Measurements from ENCODE around the gene SYP.
"Not testable (repeated sequence)": the region's sequence is repeated elsewhere in the genome, so short reads cannot be mapped to it uniquely, and the experiment has no call there.

SYP gene

GRCh38 chrX:49166914-49167739 lies 32.9 kb downstream of the SYP start:
- peak in 1 of 2 donors; percentile 49 for DNase-seq (ENCODE audit: low read depth in 2 of 2)

- DNase-seq (ENCODE audit: low read depth in 2 of 2), result peak; percentile 41 to 49
Measured at GRCh38 chrX:49165901-49166881, 33.8 kb downstream of the SYP start.

GRCh38 chrX:49164589-49165360 lies 35.2 kb downstream of the SYP start:
- DNase-seq (ENCODE audit: low read depth in 2 of 2), result no peak

GRCh38 chrX:49163555-49164419 lies 36.2 kb downstream of the SYP start:
- DNase-seq (ENCODE audit: low read depth in 2 of 2), result peak; percentile 63 to 68

GRCh38 chrX:49162620-49163019 lies 37.4 kb downstream of the SYP start, which contains the start of gene MAGIX:
TSS of gene MAGIX (plus strand) at chrX:49162758. CDS start at chrX:49162890, 132 bp downstream.
- DNase-seq (ENCODE audit: low read depth in 2 of 2), result no peak

GRCh38 chrX:49161632-49162031 lies 38.4 kb downstream of the SYP start:
- no peak for DNase-seq (ENCODE audit: low read depth in 2 of 2)

- DNase-seq (ENCODE audit: low read depth in 2 of 2), result no peak
Measured at GRCh38 chrX:49160908-49161307, 39.1 kb downstream of the SYP start.

GRCh38 chrX:49157194-49157593 lies 42.8 kb downstream of the SYP start:
- no peak for DNase-seq (ENCODE audit: low read depth in 2 of 2)

- DNase-seq (ENCODE audit: low read depth in 2 of 2), result peak; percentile 64 to 70
Measured at GRCh38 chrX:49155900-49156837, 43.8 kb downstream of the SYP start.

GRCh38 chrX:49155243-49155899 lies 44.6 kb downstream of the SYP start:
- no peak for DNase-seq (ENCODE audit: low read depth in 2 of 2)

GRCh38 chrX:49153467-49153866 lies 46.5 kb downstream of the SYP start:
- no peak for DNase-seq (ENCODE audit: low read depth in 2 of 2)

- not testable (repeated sequence) for DNase-seq (ENCODE audit: low read depth in 2 of 2)
Measured at GRCh38 chrX:49149291-49149690, 50.7 kb downstream of the SYP start.

GRCh38 chrX:49148390-49149100 lies 51.4 kb downstream of the SYP start:
- not testable (repeated sequence) for DNase-seq (ENCODE audit: low read depth in 2 of 2)

- no peak for DNase-seq (ENCODE audit: low read depth in 2 of 2)
Measured at GRCh38 chrX:49147936-49148335, 52.1 kb downstream of the SYP start.

GRCh38 chrX:49147282-49147681 lies 52.7 kb downstream of the SYP start:
- DNase-seq (ENCODE audit: low read depth in 2 of 2), result no peak

- DNase-seq (ENCODE audit: low read depth in 2 of 2), result not testable (repeated sequence)
Measured at GRCh38 chrX:49143154-49143553, 56.8 kb downstream of the SYP start.

GRCh38 chrX:49142264-49142663 lies 57.7 kb downstream of the SYP start:
- not testable (repeated sequence) for DNase-seq (ENCODE audit: low read depth in 2 of 2)

GRCh38 chrX:49139713-49140112 lies 60.3 kb downstream of the SYP start:
- no peak for DNase-seq (ENCODE audit: low read depth in 2 of 2)
